Measurements from ENCODE around the gene PSMD4. TPM values are rescaled to one million over a fixed set of nuclear protein-coding genes. Genes with fewer than 3 reads are reported as not detected.

The PSMD4 gene
- total and polyA plus RNA-seq, 2 of the 8 experiments (the other 6 are each of a cell fraction or from before 2014, with no cell fraction given) = 216 to 284 TPM

GRCh38 chr1:151222130-151222529 lies 32.4 kb upstream of the PSMD4 start:
- no peak overlapping the region for H3K4ac ChIP-seq (replicated peaks; ENCODE audit: insufficient read length, low read depth, low read length)
- H4K20me1 ChIP-seq (replicated peaks in 1 of 2; ENCODE audit: control insufficient read depth in 1 of 2, insufficient read depth in 2 of 2, low read length in 2 of 2) = peaks cover 2 to 4% of the 10 kb centered on the region in 2 experiments
- POLR2A ChIA-PET (ENCODE audit: partially characterized antibody) = interaction anchor here (0.8 to 1.4 kb wide), 3 partner anchors 10 to 14 kb away, joined by 3 to 5 read pairs (median 4); no protein-coding TSS in a partner anchor
- no peak overlapping the region for H2AK5ac ChIP-seq (ENCODE audit: low read depth, low read length)
- H3K79me2 ChIP-seq (ENCODE audit: control insufficient read depth in 1 of 2, insufficient read depth in 2 of 2, low read length in 2 of 2) = peaks cover 6 to 68% of the 10 kb centered on the region in 2 experiments; a peak in 2 of 4 replicates
- no peak overlapping the region for H3K4me3 ChIP-seq (ENCODE audit: extremely low read depth in 1 of 4, insufficient read depth in 2 of 4, low read depth in 3 of 4, low read length in 4 of 4)
- H3K9me3 ChIP-seq (ENCODE audit: insufficient read depth in 2 of 2, low read depth in 1 of 2, low read length in 1 of 2) = no peaks in the 10 kb centered on the region
- no peak overlapping the region for H2BK12ac ChIP-seq (ENCODE audit: low read depth, low read length)
- no peak overlapping the region; the same call in 1 of the 2 replicates for H2BK15ac ChIP-seq (ENCODE audit: low read length)
- no peak overlapping the region for H2BK5ac ChIP-seq (ENCODE audit: low read depth, low read length)
- no peak overlapping the region for H3K4me2 ChIP-seq (ENCODE audit: insufficient read depth in 1 of 2, low read depth in 2 of 2, low read length in 2 of 2)
- WGBS, 2 experiments (ENCODE audit: extremely low coverage in 1 of 2, insufficient coverage in 1 of 2, insufficient read length in 1 of 2, insufficient replicate concordance in 2 of 2, low coverage in 1 of 2, low lambda C conversion rate in 2 of 2, missing lambda C conversion rate in 1 of 2) = 94% methylated on average over 4 of the region's 4 CpGs; no CpG with 5 or more reads in 1 of the 2 experiments
- no peak overlapping the region for H2BK20ac ChIP-seq (ENCODE audit: low read length)
- H4K8ac ChIP-seq (ENCODE audit: extremely low read depth, insufficient read depth, low read length) = no peak overlapping the region
- H3K56ac ChIP-seq (replicated peaks; ENCODE audit: insufficient read length, low read depth, low read length) = no peak overlapping the region
- CTCF ChIA-PET (ENCODE audit: partially characterized antibody) = interaction anchor here (0.6 to 1.1 kb wide), 5 partner anchors 11 to 698 kb away, joined by 3 to 4 read pairs (median 3); partner anchors contain the start of gene SCNM1
- no peak overlapping the region for H3K18ac ChIP-seq (ENCODE audit: extremely low read depth, low read length)
- no peak overlapping the region for H3K27ac ChIP-seq (ENCODE audit: low read depth, low read length)
- no peak overlapping the region for H4K91ac ChIP-seq (replicated peaks; ENCODE audit: insufficient read length, low read length)
- H3K23ac ChIP-seq (ENCODE audit: insufficient read length) = no peak overlapping the region
- H3K79me1 ChIP-seq (ENCODE audit: low read depth, low read length) = no peaks in the 10 kb centered on the region; the same call in 1 of the 2 replicates
- H3K27me3 ChIP-seq (replicated peaks in 1 of 4; ENCODE audit: control insufficient read depth in 3 of 4, extremely low read depth in 1 of 4, insufficient read depth in 3 of 4, low read length in 3 of 4) = no peaks in the 10 kb centered on the region
- H3K23me2 ChIP-seq (ENCODE audit: low read depth, low read length) = no peaks in the 10 kb centered on the region
- peaks cover 0 to 5% (median under 1%) of the 10 kb centered on the region in 4 experiments; a peak in 2 of 7 replicates for H3K4me1 ChIP-seq (replicated peaks in 1 of 4; ENCODE audit: control insufficient read depth in 3 of 4, insufficient read depth in 4 of 4, low read length in 3 of 4)
- no peak overlapping the region for H3K9ac ChIP-seq (replicated peaks in 1 of 4; ENCODE audit: extremely low read depth in 1 of 4, low read depth in 3 of 4, low read length in 3 of 4)
- no peak for FAIRE-seq
- peaks cover 3 to 23% (median 7%) of the 10 kb centered on the region in 4 experiments; a peak in 6 of 8 replicates for H3K36me3 ChIP-seq (ENCODE audit: control insufficient read depth in 2 of 4, insufficient read depth in 4 of 4, low read length in 3 of 4)
- no peak overlapping the region for H2BK120ac ChIP-seq (replicated peaks; ENCODE audit: low read depth, low read length)
- no peak overlapping the region for H2AFZ ChIP-seq (ENCODE audit: low read length)
- H3K14ac ChIP-seq (ENCODE audit: insufficient read length) = no peak overlapping the region
- no peak overlapping the region for H4K5ac ChIP-seq (ENCODE audit: insufficient read length, low read depth, low read length)
- no peak for DNase-seq (ENCODE audit: low read depth in 1 of 2, low spot score in 2 of 2)
- no peak for TF ChIP-seq YY1 (IDR thresholded peaks at IDR 0.05; ENCODE audit: low read depth, low read length)
- no peak for TF ChIP-seq CTBP2 (IDR thresholded peaks at IDR 0.05; ENCODE audit: borderline replicate concordance, insufficient read depth, insufficient read length, low read length)
- no peak for TF ChIP-seq TCF12 (IDR thresholded peaks at IDR 0.05; ENCODE audit: low read depth, low read length)
- no peak for TF ChIP-seq CHD2 (IDR thresholded peaks at IDR 0.05; ENCODE audit: low read length)
- no peak for TF ChIP-seq BCL11A (IDR thresholded peaks at IDR 0.05; ENCODE audit: low read depth in 2 of 2, low read length in 2 of 2)
- TF ChIP-seq EP300 (IDR thresholded peaks at IDR 0.05; ENCODE audit: borderline replicate concordance in 1 of 2, low read depth in 2 of 2, low read length in 2 of 2) = no peak
- TF ChIP-seq POLR2AphosphoS5 (IDR thresholded peaks at IDR 0.05; ENCODE audit: low read depth, low read length) = no peak
- no peak for TF ChIP-seq SP1 (IDR thresholded peaks at IDR 0.05; ENCODE audit: low read depth, low read length)
- no peak for TF ChIP-seq GTF2F1 (IDR thresholded peaks at IDR 0.05; ENCODE audit: borderline replicate concordance, low read depth, low read length)
- TF ChIP-seq JUN (IDR thresholded peaks at IDR 0.05; ENCODE audit: low read depth, low read length) = no peak
- TF ChIP-seq PHF8 (conservative IDR thresholded peaks at IDR 0.05; ENCODE audit: low read depth, low read length) = no peak
- no peak for TF ChIP-seq TAF7 (optimal IDR thresholded peaks at IDR 0.05; ENCODE audit: borderline replicate concordance, low read depth, low read length)
- no peak for TF ChIP-seq KDM1A (IDR thresholded peaks at IDR 0.05; ENCODE audit: borderline replicate concordance, low read length)
- no peak for TF ChIP-seq GABPA (IDR thresholded peaks at IDR 0.05; ENCODE audit: borderline replicate concordance, insufficient read depth, low read length)

All from H1 (cell line).